Measurements from ENCODE around the gene UBFD1. TPM values are rescaled to one million over a fixed set of nuclear protein-coding genes. Genes with fewer than 3 reads are reported as not detected.
"Not testable (repeated sequence)": the region's sequence is repeated elsewhere in the genome, so short reads cannot be mapped to it uniquely, and the experiment has no call there.

UBFD1 gene, protein sequence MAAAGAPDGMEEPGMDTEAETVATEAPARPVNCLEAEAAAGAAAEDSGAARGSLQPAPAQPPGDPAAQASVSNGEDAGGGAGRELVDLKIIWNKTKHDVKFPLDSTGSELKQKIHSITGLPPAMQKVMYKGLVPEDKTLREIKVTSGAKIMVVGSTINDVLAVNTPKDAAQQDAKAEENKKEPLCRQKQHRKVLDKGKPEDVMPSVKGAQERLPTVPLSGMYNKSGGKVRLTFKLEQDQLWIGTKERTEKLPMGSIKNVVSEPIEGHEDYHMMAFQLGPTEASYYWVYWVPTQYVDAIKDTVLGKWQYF
- total RNA-seq (10 to 100 TPM; 47.8 to 69.5 (median 61.8) TPM), polyA plus RNA-seq (20.3 TPM)
- long read RNA-seq, donor 1, full-length matches to known transcripts = 36 of 75 reads
- long read RNA-seq, donor 1, partial matches to known transcripts = 6 of 75 reads
- long read RNA-seq, donor 1, other reads (novel, unspliced or antisense) = 33 of 75 reads
- long read RNA-seq, donor 2, full-length matches to known transcripts = 28 of 43 reads
- long read RNA-seq, donor 2, partial matches to known transcripts = 4 of 43 reads
- long read RNA-seq, donor 2, other reads (novel, unspliced or antisense) = 11 of 43 reads
- long read RNA-seq, donor 3, partial matches to known transcripts = 0 of 50 reads
- long read RNA-seq, donor 3, other reads (novel, unspliced or antisense) = 49 of 50 reads
- long read RNA-seq, donor 4, full-length matches to known transcripts = 15 of 34 reads
- long read RNA-seq, donor 4, partial matches to known transcripts = 3 of 34 reads
- long read RNA-seq, donor 4, other reads (novel, unspliced or antisense) = 16 of 34 reads

DNA sequence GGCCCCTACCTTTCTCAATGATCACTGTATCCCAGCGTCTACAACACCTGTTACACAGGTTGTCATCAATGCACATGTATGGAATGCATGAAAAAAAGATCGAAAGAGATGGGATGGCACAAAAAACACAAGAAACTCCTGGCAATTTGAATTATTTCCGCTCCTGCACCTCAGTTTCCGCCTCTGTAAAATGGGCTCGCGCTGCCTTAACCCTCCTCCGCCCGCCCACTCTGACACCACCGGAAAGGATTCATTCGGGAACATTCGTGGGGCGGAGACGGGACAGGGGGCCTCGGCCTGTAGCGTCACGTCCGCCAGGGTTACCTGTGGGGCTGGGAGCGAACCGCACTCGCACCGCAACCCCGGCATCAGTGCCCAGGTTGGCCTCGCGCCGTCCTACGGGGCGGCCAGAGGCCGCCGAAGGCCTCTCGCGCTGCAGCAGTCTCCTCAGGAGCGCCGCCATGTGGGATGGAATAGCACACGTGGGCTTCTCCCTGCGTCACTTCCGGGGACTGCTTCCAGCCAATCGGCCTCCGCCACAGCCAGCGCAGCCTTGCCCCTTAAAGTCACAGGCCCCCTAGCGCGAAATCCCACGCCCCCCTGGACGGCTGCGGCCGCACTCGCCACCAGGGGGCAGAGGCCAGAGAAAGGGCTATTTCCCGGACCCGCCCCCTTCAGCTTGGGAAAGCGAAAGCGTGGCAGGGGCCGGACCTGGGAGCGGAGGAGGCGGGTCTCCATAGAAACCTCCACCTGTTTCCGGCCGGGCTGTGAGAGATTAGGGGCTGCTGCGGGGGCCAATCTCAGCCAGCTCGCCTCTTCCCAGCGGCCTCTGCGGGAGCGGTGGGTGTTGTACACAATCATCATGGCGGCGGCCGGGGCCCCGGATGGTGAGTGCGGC is at the start of gene UBFD1, which contains the start of gene EARS2:
Gene UBFD1 (plus strand): TSS at position 847 of the 898 bp plus-strand sequence. CDS start 16 bp downstream, at position 863.
Gene EARS2 (minus strand): TSS at position 470 of the 898 bp plus-strand sequence. CDS start 7 bp downstream, at position 463.
- ATAC-seq (peak; percentile 98), DNase-seq (peak; percentile 98 to 99 (median 99))
- Histone ChIP-seq H3K4me1 (ENCODE audit: control insufficient read depth, insufficient read depth, low read length) (peaks cover 6% of the 10 kb centered on the region), H3K4me3 (ENCODE audit: low read length) (peak within 1 kb of the TSS; percentile 76), H3K9me3 (ENCODE audit: control insufficient read depth, low read length) (no peaks in the 10 kb centered on the region), H3K27ac (ENCODE audit: low read length) (peak within 1 kb of the TSS; percentile 61), H3K27me3 (ENCODE audit: control insufficient read depth, insufficient read depth) (no peaks in the 10 kb centered on the region)
- 2% methylated on average over 65 of the region's 65 CpGs for WGBS
- intact Hi-C loops (cut with DNase I) = loop anchor here in 3 of 4 donors (2.0 to 5.0 kb wide), 2 partner anchors 40 kb away; partner anchors contain the start of gene NDUFAB1 (in 3 of the 3)

DNA sequence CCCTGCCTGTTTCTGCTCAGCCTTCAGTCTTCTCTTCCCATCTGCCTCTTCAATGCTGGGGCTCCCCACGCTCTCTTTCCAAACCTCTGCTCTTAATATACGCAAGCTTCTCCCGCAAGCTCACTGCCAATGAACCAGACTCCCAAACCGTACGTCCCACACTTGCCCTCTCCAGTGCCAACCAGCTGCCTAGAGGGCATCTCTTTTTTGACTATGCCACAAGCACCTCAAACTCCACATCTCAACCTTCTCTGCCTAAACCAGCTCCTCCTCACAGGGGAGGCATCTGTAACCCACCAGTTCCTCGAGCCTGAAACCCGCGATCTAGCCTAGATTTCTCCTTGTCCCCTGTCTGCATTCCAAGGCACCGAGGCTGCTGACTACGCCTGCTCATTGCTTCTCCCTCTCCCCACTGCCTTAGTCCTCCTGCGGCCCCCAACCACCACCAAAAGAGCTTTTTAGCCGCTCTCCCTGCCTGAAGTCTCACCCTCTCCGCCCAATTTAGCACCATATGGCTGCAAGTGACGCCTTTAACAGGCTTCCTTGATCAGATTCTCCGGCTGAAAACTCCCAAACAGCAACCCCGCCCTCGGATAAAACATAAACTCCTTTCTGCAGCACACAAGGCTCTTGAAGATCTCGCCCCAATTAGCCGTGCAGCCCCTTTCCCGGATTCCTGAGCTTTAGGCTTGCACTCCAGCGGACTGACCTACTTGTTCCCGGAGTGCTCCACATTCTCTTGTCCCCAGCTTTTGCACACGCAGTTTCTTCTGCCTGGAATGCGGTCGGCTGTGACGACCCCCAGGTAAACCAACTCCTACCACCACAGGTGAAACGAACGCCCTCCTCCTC is 48.7 kb upstream of the UBFD1 start:
- Histone ChIP-seq H3K27ac (ENCODE audit: low read length) (peak overlapping the region; percentile 65), H3K4me3 (ENCODE audit: low read length) (peak overlapping the region; percentile 97), H3K9me3 (ENCODE audit: control insufficient read depth, low read length) (no peaks in the 10 kb centered on the region), H3K27me3 (ENCODE audit: control insufficient read depth, insufficient read depth) (no peaks in the 10 kb centered on the region), H3K4me1 (ENCODE audit: control insufficient read depth, insufficient read depth, low read length) (peaks cover 26% of the 10 kb centered on the region)
- no peak for ATAC-seq
- intact Hi-C loops (cut with DNase I) = no loop called here
- 12% methylated on average over 28 of the region's 28 CpGs for WGBS
- no peak for DNase-seq

DNA sequence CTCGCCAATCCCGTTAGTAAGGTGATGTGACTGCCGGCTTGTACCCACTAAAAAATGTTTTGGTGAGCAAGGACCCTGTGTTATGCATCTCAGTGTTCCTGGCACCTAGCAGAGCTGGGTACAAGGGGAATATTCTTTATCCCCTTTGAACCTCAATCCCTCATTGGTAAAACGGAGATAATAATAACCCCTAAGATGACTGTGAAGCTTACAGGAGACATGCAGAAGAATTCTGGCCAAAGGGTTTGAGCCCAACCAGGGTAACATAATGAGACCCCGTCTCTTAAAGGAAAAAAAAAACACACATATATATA is 48.1 kb upstream of the UBFD1 start:
- Histone ChIP-seq H3K27me3 (ENCODE audit: control insufficient read depth, insufficient read depth) (no peaks in the 10 kb centered on the region), H3K27ac (ENCODE audit: low read length) (peak overlapping the region; percentile 65), H3K4me3 (ENCODE audit: low read length) (peak overlapping the region; percentile 97), H3K9me3 (ENCODE audit: control insufficient read depth, low read length) (no peaks in the 10 kb centered on the region), H3K4me1 (ENCODE audit: control insufficient read depth, insufficient read depth, low read length) (peaks cover 22% of the 10 kb centered on the region)
- intact Hi-C loops (cut with DNase I) = no loop called here
- 1% methylated on average over 5 of the region's 5 CpGs for WGBS
- DNase-seq (no peak), ATAC-seq (no peak)

DNA sequence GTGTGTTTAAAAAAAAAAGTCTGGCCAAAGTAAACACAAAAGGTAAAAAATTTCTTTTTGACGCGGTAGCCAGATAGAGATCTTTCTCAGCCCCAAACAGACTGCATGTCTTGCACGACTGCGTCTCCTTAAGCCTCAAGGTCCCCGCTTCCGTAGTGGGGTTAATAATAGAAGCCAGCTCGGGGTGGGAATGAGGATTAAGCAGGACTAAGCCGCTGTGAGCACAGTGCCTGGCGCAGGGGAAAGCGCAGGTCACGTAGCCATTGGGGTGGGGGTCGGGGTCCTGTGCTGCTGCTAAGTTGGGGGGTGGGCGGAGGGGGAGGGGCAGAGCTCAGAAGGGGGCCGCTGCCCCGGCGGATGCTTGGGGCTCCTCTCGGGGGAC is 47.8 kb upstream of the UBFD1 start:
- DNase-seq (no peak), ATAC-seq (peak; percentile 17 to 42)
- peak overlapping the region; percentile 97 for H3K4me3 ChIP-seq (ENCODE audit: low read length)
- intact Hi-C loops (cut with DNase I) = no loop called here
- H3K27ac ChIP-seq (ENCODE audit: low read length) = peak overlapping the region; percentile 69
- H3K9me3 ChIP-seq (ENCODE audit: control insufficient read depth, low read length) = no peaks in the 10 kb centered on the region
- under 1% methylated on average over 17 of the region's 17 CpGs for WGBS
- peaks cover 19% of the 10 kb centered on the region for H3K4me1 ChIP-seq (ENCODE audit: control insufficient read depth, insufficient read depth, low read length)
- H3K27me3 ChIP-seq (ENCODE audit: control insufficient read depth, insufficient read depth) = no peaks in the 10 kb centered on the region

DNA sequence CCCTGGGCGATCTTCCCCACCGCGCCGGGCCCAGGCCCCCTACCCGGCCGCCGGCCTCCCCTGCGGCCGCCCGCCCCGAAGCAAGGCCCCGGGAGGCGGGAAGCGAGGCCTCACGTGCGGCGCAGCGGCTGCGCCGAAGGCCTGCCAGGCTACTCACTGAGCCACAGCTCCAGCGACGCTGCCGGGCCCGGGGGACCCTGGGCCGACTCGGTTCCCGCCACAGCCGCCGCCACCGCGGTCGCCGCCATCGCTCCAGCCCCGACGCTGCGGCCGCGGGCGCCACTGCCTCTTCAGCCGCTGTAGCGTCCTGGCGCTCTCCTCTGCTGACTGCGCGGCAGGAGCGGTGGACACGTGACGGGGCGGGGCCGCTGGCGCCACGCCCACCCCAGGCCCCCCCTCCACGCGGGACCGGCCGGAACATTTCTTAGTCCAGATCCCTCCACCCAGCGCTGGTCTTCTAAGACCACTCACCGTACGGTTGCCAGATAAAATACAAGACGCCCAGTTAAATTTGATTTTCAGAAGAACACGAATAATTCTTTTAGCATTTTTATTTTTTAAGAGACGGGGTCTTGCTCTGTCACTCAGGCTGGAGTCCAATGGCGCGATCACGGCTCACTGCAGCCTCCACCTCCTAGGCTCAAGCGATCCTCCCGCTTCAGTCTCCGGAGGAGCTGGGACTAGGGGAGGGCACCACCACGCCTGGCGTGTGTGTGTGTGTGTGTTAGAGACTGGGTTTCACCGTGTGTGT is 47.2 kb upstream of the UBFD1 start, which contains the start of gene GGA2:
Gene GGA2 (minus strand): TSS at position 331 of the 751 bp plus-strand sequence. CDS start 83 bp downstream, at position 248.
- ATAC-seq = peak; percentile 95
- peak within 1 kb of the TSS; percentile 97 for H3K4me3 ChIP-seq (ENCODE audit: low read length)
- H3K27ac ChIP-seq (ENCODE audit: low read length) = peak within 1 kb of the TSS; percentile 69
- H3K27me3 ChIP-seq (ENCODE audit: control insufficient read depth, insufficient read depth) = no peaks in the 10 kb centered on the region
- intact Hi-C loops (cut with DNase I) = no loop called here
- WGBS = 2% methylated on average over 71 of the region's 71 CpGs
- H3K9me3 ChIP-seq (ENCODE audit: control insufficient read depth, low read length) = no peaks in the 10 kb centered on the region
- peak; percentile 85 to 95 (median 94) for DNase-seq
- peaks cover 14% of the 10 kb centered on the region for H3K4me1 ChIP-seq (ENCODE audit: control insufficient read depth, insufficient read depth, low read length)

DNA sequence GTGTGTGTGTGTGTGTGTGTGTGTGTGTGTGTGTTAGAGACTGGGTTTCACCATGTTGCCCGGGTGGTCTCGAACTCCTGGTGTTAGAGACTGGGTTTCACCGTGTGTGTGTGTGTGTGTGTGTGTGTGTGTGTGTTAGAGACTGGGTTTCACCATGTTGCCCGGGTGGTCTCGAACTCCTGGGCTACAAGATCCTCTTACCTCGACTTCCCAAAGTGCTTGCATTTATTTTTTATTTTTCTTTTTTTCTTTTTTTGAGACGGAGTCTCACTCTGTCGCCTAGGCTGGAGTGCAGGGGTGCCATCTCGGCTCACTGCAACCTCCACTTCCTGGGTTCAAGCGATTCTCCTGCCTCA is 46.6 kb upstream of the UBFD1 start:
- H3K27ac ChIP-seq (ENCODE audit: low read length); DNase-seq; ATAC-seq; H3K9me3 ChIP-seq (ENCODE audit: control insufficient read depth, low read length); intact Hi-C loops (cut with DNase I); H3K27me3 ChIP-seq (ENCODE audit: control insufficient read depth, insufficient read depth): not testable (repeated sequence)
- Histone ChIP-seq H3K4me3 (ENCODE audit: low read length) (peak overlapping the region; percentile 97), H3K4me1 (ENCODE audit: control insufficient read depth, insufficient read depth, low read length) (peaks cover 14% of the 10 kb centered on the region)
- 76% methylated on average over 10 of the region's 10 CpGs for WGBS

DNA sequence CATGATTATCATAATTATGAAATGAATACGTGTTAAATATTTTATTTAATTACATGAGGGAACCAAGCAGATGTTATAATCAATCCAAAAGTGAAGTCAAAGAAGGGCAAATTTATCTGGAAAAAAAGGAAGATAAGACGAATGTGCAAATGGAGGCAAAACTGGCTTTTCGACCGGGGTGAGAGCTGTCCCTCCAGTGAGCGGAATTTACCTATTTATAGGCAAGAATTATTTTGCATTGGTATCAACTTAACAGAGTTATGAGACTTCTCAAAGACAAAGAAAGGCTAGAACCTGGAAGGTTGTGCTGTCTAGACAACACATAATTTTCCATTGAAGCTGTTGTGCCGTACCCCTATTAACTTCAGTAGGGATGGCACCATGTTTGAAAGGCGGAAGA is 45.8 kb upstream of the UBFD1 start:
- DNase-seq = no peak
- no peaks in the 10 kb centered on the region for H3K9me3 ChIP-seq (ENCODE audit: control insufficient read depth, low read length)
- intact Hi-C loops (cut with DNase I) = no loop called here
- WGBS = 81% methylated on average over 7 of the region's 7 CpGs
- no peak for ATAC-seq
- H3K4me3 ChIP-seq (ENCODE audit: low read length) = no peak overlapping the region
- no peaks in the 10 kb centered on the region for H3K27me3 ChIP-seq (ENCODE audit: control insufficient read depth, insufficient read depth)
- peaks cover 6% of the 10 kb centered on the region for H3K4me1 ChIP-seq (ENCODE audit: control insufficient read depth, insufficient read depth, low read length)
- H3K27ac ChIP-seq (ENCODE audit: low read length) = no peak overlapping the region

DNA sequence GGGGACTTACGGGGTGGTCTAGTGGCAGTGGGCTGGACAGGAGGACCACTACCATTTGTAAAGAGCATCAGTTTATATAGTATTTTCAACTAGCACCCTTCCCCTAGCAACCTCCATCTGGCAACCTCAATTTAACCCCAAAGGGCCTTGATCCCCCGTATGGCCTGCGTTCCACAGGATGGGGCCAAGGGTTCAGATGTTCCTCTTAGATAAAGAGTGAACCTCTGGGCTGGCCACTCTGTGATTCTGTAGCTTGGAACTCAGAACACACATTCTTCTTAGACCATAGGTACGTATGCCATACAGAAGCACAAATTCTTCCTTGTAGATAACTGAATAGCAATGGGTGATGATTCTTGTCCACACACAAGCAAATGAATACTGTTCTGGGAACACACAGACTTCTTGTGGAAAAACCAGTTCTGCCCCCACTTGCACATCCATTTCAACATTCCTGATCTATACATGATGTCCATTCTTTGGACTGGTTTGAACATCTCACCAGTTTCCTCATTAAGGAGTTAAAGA is 45.3 kb upstream of the UBFD1 start:
- DNase-seq = no peak
- ATAC-seq = no peak
- H3K4me1 ChIP-seq (ENCODE audit: control insufficient read depth, insufficient read depth, low read length) = peaks cover 6% of the 10 kb centered on the region
- H3K27ac ChIP-seq (ENCODE audit: low read length) = no peak overlapping the region
- 92% methylated on average over 4 of the region's 4 CpGs for WGBS
- H3K4me3 ChIP-seq (ENCODE audit: low read length) = no peak overlapping the region
- intact Hi-C loops (cut with DNase I) = no loop called here
- H3K27me3 ChIP-seq (ENCODE audit: control insufficient read depth, insufficient read depth) = no peaks in the 10 kb centered on the region
- no peaks in the 10 kb centered on the region for H3K9me3 ChIP-seq (ENCODE audit: control insufficient read depth, low read length)

DNA sequence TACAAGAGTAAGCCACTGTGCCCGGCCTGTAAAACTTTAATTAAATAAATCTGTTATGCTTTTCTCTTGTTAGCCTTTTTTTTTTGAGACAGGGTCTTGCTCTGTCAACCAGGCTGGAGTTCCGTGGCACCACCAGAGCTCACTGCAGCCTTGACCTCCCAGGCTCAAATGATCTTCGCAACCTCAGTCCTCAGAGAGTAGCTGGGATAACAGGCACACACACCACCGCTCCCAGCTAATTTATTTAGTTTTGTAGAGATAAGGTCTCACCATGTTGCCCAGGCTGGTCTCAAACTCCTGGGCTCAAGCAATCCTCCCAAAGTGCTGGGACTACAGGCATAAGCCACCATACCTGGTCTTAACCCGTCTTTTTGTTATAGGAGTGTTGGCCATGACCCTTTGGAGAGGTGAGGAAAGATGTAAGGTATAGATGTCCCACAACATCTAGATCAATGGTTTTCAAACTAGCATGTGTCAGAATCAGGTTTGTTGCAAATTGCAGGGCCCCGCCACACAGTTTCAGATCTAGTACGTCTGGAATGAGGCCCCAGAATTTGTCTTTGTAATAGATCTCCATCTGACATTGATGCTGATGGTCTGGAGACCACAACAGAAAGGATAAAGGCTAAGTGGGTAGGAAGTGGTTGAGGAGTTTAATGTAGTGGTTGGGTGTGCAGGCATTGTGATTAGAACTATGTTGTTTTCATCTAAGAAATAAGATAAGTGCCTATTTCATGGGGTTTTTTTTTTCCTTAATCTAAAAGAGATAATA is 43.0 kb upstream of the UBFD1 start:
- Histone ChIP-seq H3K27me3 (ENCODE audit: control insufficient read depth, insufficient read depth) (no peaks in the 10 kb centered on the region), H3K27ac (ENCODE audit: low read length) (no peak overlapping the region), H3K9me3 (ENCODE audit: control insufficient read depth, low read length) (no peaks in the 10 kb centered on the region), H3K4me1 (ENCODE audit: control insufficient read depth, insufficient read depth, low read length) (no peaks in the 10 kb centered on the region), H3K4me3 (ENCODE audit: low read length) (no peak overlapping the region)
- 84% methylated on average over 7 of the region's 7 CpGs for WGBS
- no peak for DNase-seq
- intact Hi-C loops (cut with DNase I) = no loop called here
- ATAC-seq = no peak

Data from right cardiac atrium (tissue), 5 donors.